HG03139 (cell line): ENCODE measurements around the gene TIAM1.
A peak's percentile ranks its signal among the peaks of the same experiment; 100 is the strongest.

Experiments used
- ATAC-seq: cut with Tn5 transposase; IDR thresholded peaks from one replicate; pipeline ENCODE4 v1.9.1; 2021; ENCODE audit not compliant: unreplicated experiment

Gene TIAM1

GRCh38 chr21:31103571-31104265 is 240.3 kb downstream of the TIAM1 start:
- no peak for ATAC-seq

- no peak for ATAC-seq
Measured at GRCh38 chr21:31103163-31103562, 240.9 kb downstream of the TIAM1 start.

GRCh38 chr21:31099122-31099521 is 244.9 kb downstream of the TIAM1 start:
- ATAC-seq: no peak

GRCh38 chr21:31098576-31099005 is 245.5 kb downstream of the TIAM1 start:
- peak; percentile 73 for ATAC-seq

GRCh38 chr21:31092832-31093625 is 251.0 kb downstream of the TIAM1 start:
- no peak for ATAC-seq

- no peak for ATAC-seq
Measured at GRCh38 chr21:31090376-31090775, 253.7 kb downstream of the TIAM1 start.

- no peak for ATAC-seq
Measured at GRCh38 chr21:31088474-31088751, 255.6 kb downstream of the TIAM1 start.

GRCh38 chr21:31087639-31088473 is 256.2 kb downstream of the TIAM1 start:
- ATAC-seq: no peak

GRCh38 chr21:31084689-31085088 is 259.4 kb downstream of the TIAM1 start:
- no peak for ATAC-seq

GRCh38 chr21:31078796-31079195 is 265.3 kb downstream of the TIAM1 start:
- ATAC-seq: peak; percentile 47

- ATAC-seq: no peak
Measured at GRCh38 chr21:31078216-31078615, 265.8 kb downstream of the TIAM1 start.

- no peak for ATAC-seq
Measured at GRCh38 chr21:31075848-31076247, 268.2 kb downstream of the TIAM1 start.

- ATAC-seq: no peak
Measured at GRCh38 chr21:31072533-31072932, 271.5 kb downstream of the TIAM1 start.
